GM23338 (cell line): ENCODE results near the gene ECM2. TPM values are rescaled to one million over a fixed set of nuclear protein-coding genes. Genes with fewer than 3 reads are reported as not detected.
"Not testable (repeated sequence)": the region's sequence is repeated elsewhere in the genome, so short reads cannot be mapped to it uniquely, and the experiment has no call there.

Experiments used
- ATAC-seq: fragments of 200-7000 bp; cut with Tn5 transposase; 3 replicates; pipeline ENCODE4 v1.9.1; 2020
- DNase-seq: peaks from one replicate; pipeline ENCODE4 v3.0.0-alpha.2; 2015; ENCODE audit warnings: low spot score
- H2AFZ ChIP-seq: fragments of 200-600 bp; sonication (generic); 2 replicates; pipeline ENCODE4 v1.8.0; 2016; ENCODE audit warnings: antibody characterized with exemption, mild to moderate bottlenecking, moderate library complexity
- H3F3A ChIP-seq: fragments of 200-600 bp; sonication (generic); replicated peaks from 2 replicates; pipeline ENCODE4 v1.8.0; 2017; ENCODE audit warnings: antibody characterized with exemption, mixed run types, low read depth
- H3K27ac ChIP-seq: fragments of 200-600 bp; sonication (generic); 2 replicates; pipeline ENCODE4 v1.6.1; 2016; ENCODE audit warnings: low read depth
- H3K27me3 ChIP-seq: fragments of 200-600 bp; sonication (generic); 2 replicates; pipeline ENCODE4 v1.8.0; 2016; ENCODE audit warnings: mild to moderate bottlenecking, mixed run types, moderate library complexity; ENCODE audit not compliant: insufficient read depth
- H3K36me3 ChIP-seq: fragments of 200-600 bp; sonication (generic); 2 replicates; pipeline ENCODE4 v1.8.0; 2016; ENCODE audit warnings: mild to moderate bottlenecking; ENCODE audit not compliant: insufficient read depth
- H3K4me1 ChIP-seq: fragments of 200-600 bp; sonication (generic); 2 replicates; pipeline ENCODE4 v1.8.0; 2016; ENCODE audit warnings: mild to moderate bottlenecking, moderate library complexity; ENCODE audit not compliant: insufficient read depth
- H3K4me2 ChIP-seq: fragments of 200-600 bp; sonication (generic); 2 replicates; pipeline ENCODE4 v1.7.1; 2017; ENCODE audit warnings: mixed run types
- H3K4me3 ChIP-seq: fragments of 200-600 bp; sonication (generic); 2 replicates; pipeline ENCODE4 v1.6.1; 2016; ENCODE audit warnings: mixed run types
- H3K79me2 ChIP-seq: fragments of 200-600 bp; sonication (generic); replicated peaks from 2 replicates; pipeline ENCODE4 v1.8.0; 2017; ENCODE audit warnings: mild to moderate bottlenecking; ENCODE audit not compliant: insufficient read depth
- H3K9me2 ChIP-seq: fragments of 200-600 bp; sonication (generic); 2 replicates; pipeline ENCODE4 v1.8.0; 2017; ENCODE audit not compliant: insufficient read depth
- H4K20me1 ChIP-seq: fragments of 200-600 bp; sonication (generic); replicated peaks from 2 replicates; pipeline ENCODE4 v1.8.0; 2017; ENCODE audit warnings: mild to moderate bottlenecking; ENCODE audit not compliant: insufficient read depth
- H3K27ac Mint-ChIP-seq: 2 replicates; pipeline ENCODE4 v1.8.0; 2020; ENCODE audit warnings: inconsistent platforms, mild to moderate bottlenecking, moderate library complexity, mixed read lengths
- H3K27me3 Mint-ChIP-seq: 3 replicates; pipeline ENCODE4 v1.8.0; 2022; ENCODE audit warnings: low read depth, mild to moderate bottlenecking, moderate library complexity, mixed read lengths, inconsistent platforms; ENCODE audit not compliant: insufficient read depth, poor library complexity
- H3K36me3 Mint-ChIP-seq: 3 replicates; pipeline ENCODE4 v1.8.0; 2021; ENCODE audit warnings: low read depth, mild to moderate bottlenecking, inconsistent platforms, moderate library complexity, mixed read lengths
- H3K4me1 Mint-ChIP-seq: 3 replicates; pipeline ENCODE4 v1.8.0; 2020; ENCODE audit warnings: mild to moderate bottlenecking, inconsistent platforms, mixed read lengths
- H3K4me3 Mint-ChIP-seq: 3 replicates; pipeline ENCODE4 v1.8.0; 2021; ENCODE audit warnings: moderate library complexity, mild to moderate bottlenecking, inconsistent platforms, mixed read lengths
- H3K9me3 Mint-ChIP-seq: 3 replicates; pipeline ENCODE4 v1.8.0; 2020; ENCODE audit warnings: moderate library complexity, mild to moderate bottlenecking, inconsistent platforms, mixed read lengths
- CTCF ChIP-seq, 2 experiments: fragments of 200-600 bp in 1 of 2; sonication (generic) in 1 of 2; conservative IDR thresholded peaks; 2 replicates each; pipeline versions ENCODE4 v1.5.1 to v1.6.1; 2016 to 2017; ENCODE audit warnings: antibody characterized with exemption in 2 of 2, low read depth in 2 of 2, mild to moderate bottlenecking in 2 of 2, moderate library complexity in 1 of 2
- EZH2 ChIP-seq: fragments of 200-600 bp; sonication (generic); IDR thresholded peaks from one replicate; pipeline ENCODE4 v1.8.0; 2017; ENCODE audit warnings: antibody characterized with exemption, mild to moderate bottlenecking, low read depth; ENCODE audit not compliant: unreplicated experiment
- EZH2phosphoT487 ChIP-seq: fragments of 200-600 bp; sonication (generic); IDR thresholded peaks from one replicate; pipeline ENCODE4 v1.8.1; 2018; ENCODE audit warnings: antibody characterized with exemption; ENCODE audit not compliant: unreplicated experiment
- NANOG ChIP-seq: IDR thresholded peaks from 2 replicates; pipeline ENCODE4 v1.6.1; 2016; ENCODE audit warnings: antibody characterized with exemption, borderline replicate concordance
- STAT1 ChIP-seq: IDR thresholded peaks from one replicate; pipeline ENCODE4 v1.6.1; 2016; ENCODE audit warnings: antibody characterized with exemption; ENCODE audit not compliant: unreplicated experiment
- ZNF114 ChIP-seq: fragments of 250-450 bp; sonication (Bioruptor Pico); IDR thresholded peaks from 2 replicates; pipeline ENCODE4 v1.5.0; 2020; ENCODE audit warnings: mild to moderate bottlenecking, moderate library complexity
- ZNF462 ChIP-seq: fragments of 250-450 bp; sonication (Bioruptor Pico); IDR thresholded peaks from 2 replicates; pipeline ENCODE4 v1.5.0; 2020; ENCODE audit warnings: mild to moderate bottlenecking, moderate library complexity
- polyA plus RNA-seq: library from polyadenylated mRNA; unstranded; fragments of >200 nt; fragmentation: Nextera tagmentation; extraction: Ambion mirVana; gene quantifications from 2 replicates; pipeline ENCODE4 v1.2.1, GENCODE V29; 2016
- total RNA-seq: library from RNA; depleted of rRNA; stranded (reverse); fragments of >200 nt; shearing (Covaris generic); gene quantifications from 2 replicates; pipeline ENCODE4 v1.2.3, GENCODE V29; 2014

Gene ECM2
- total and polyA plus RNA-seq, 2 experiments from 2014 or later, result 0.79 TPM; not detected in 1

- not testable (repeated sequence) for H3F3A ChIP-seq, H2AFZ ChIP-seq, H3K36me3 ChIP-seq, H3K27me3 Mint-ChIP-seq, H3K4me2 ChIP-seq, H3K27me3 ChIP-seq, H3K4me1 ChIP-seq, H3K79me2 ChIP-seq, H3K27ac ChIP-seq, H3K9me2 ChIP-seq, H3K4me1 Mint-ChIP-seq, H3K27ac Mint-ChIP-seq, H3K4me3 Mint-ChIP-seq, H4K20me1 ChIP-seq, DNase-seq, H3K4me3 ChIP-seq, ATAC-seq
- Mint-ChIP-seq H3K36me3 (peaks cover 10% of the 10 kb centered on the region), H3K9me3 (peaks cover 18% of the 10 kb centered on the region)
These were observed 37.8 kb upstream of the ECM2 start for GRCh38 chr9:92573612-92574011.

- H3F3A ChIP-seq, H3K9me2 ChIP-seq, H3K4me3 Mint-ChIP-seq, H3K4me3 ChIP-seq, H3K36me3 Mint-ChIP-seq, H3K4me1 ChIP-seq, H3K4me2 ChIP-seq, H3K4me1 Mint-ChIP-seq, H3K27me3 ChIP-seq, H2AFZ ChIP-seq, H3K27me3 Mint-ChIP-seq, H3K27ac Mint-ChIP-seq, ATAC-seq, H3K79me2 ChIP-seq, H3K36me3 ChIP-seq, H4K20me1 ChIP-seq, H3K27ac ChIP-seq, DNase-seq: not testable (repeated sequence)
- H3K9me3 Mint-ChIP-seq, result peaks cover 16% of the 10 kb centered on the region; the same call in 2 of the 3 replicates
These were observed 36.1 kb upstream of the ECM2 start for GRCh38 chr9:92571871-92572270.

GRCh38 chr9:92564982-92565381 is 29.2 kb upstream of the ECM2 start:
- H3K4me1 Mint-ChIP-seq, result peaks cover 7% of the 10 kb centered on the region; the same call in 2 of the 3 replicates
- Histone ChIP-seq H3K4me3 (no peak overlapping the region), H3K4me1 (no peaks in the 10 kb centered on the region), H2AFZ (no peak overlapping the region), H3K27me3 (no peaks in the 10 kb centered on the region), H3K27ac (no peak overlapping the region), H3K36me3 (no peaks in the 10 kb centered on the region), H3K79me2 (no peaks in the 10 kb centered on the region), H3K9me2 (no peaks in the 10 kb centered on the region), H4K20me1 (no peaks in the 10 kb centered on the region), H3F3A (no peaks in the 10 kb centered on the region), H3K4me2 (no peak overlapping the region)
- H3K27me3 Mint-ChIP-seq, result no peaks in the 10 kb centered on the region
- ATAC-seq (no peak), DNase-seq (no peak)
- TF ChIP-seq EZH2phosphoT487 (no peak), CTCF (conservative IDR thresholded peaks at IDR 0.05; ENCODE audit: low read depth in 2 of 2) (no peak), ZNF462 (CRISPR knock-in tag) (no peak), EZH2 (no peak), STAT1 (no peak), NANOG (no peak), ZNF114 (CRISPR knock-in tag) (no peak)
- no peak overlapping the region for H3K27ac Mint-ChIP-seq
- no peaks in the 10 kb centered on the region for H3K36me3 Mint-ChIP-seq
- H3K4me3 Mint-ChIP-seq, result no peak overlapping the region
- H3K9me3 Mint-ChIP-seq, result peaks cover 2% of the 10 kb centered on the region; the same call in 1 of the 3 replicates
